GM18502 (cell line): ENCODE measurements around the gene WFIKKN1.

Experiments
- ATAC-seq: cut with Tn5 transposase; IDR thresholded peaks from one replicate; pipeline ENCODE4 v1.9.1; 2021; ENCODE audit warnings: mild to moderate bottlenecking; ENCODE audit not compliant: unreplicated experiment, poor library complexity

Gene WFIKKN1

DNA sequence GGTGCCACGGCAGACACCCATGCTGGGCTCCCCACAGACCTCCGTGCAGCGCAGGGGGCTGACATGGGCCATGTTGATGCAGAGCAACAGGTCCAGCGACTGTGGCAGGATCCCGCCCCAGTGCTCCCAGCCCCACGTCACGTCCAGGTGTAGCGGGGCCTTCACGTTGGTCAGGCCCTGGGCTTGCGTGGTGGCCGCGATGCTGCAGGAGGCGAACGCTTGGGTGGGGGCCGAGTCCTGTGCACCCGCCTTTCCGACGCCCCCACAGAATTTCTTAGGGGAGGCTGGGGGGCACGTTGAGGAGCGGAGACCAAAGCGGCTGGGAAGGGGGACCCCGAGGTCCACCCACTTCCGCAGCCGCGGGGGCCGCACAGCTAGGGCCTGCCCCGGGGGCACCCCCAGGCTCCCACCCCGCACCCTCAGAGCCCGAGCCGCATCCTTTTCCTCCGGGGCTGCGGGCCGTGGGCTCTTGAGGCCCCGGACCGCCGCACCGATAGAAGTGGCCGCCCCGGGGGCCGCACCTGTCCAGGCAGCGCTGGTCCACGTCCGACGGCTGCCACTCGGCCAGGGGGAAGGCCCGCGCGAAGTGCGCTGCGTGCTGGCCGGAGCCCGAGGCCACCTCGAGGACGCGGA is 4.9 kb downstream of the WFIKKN1 start:
- peak; percentile 7 for ATAC-seq

DNA sequence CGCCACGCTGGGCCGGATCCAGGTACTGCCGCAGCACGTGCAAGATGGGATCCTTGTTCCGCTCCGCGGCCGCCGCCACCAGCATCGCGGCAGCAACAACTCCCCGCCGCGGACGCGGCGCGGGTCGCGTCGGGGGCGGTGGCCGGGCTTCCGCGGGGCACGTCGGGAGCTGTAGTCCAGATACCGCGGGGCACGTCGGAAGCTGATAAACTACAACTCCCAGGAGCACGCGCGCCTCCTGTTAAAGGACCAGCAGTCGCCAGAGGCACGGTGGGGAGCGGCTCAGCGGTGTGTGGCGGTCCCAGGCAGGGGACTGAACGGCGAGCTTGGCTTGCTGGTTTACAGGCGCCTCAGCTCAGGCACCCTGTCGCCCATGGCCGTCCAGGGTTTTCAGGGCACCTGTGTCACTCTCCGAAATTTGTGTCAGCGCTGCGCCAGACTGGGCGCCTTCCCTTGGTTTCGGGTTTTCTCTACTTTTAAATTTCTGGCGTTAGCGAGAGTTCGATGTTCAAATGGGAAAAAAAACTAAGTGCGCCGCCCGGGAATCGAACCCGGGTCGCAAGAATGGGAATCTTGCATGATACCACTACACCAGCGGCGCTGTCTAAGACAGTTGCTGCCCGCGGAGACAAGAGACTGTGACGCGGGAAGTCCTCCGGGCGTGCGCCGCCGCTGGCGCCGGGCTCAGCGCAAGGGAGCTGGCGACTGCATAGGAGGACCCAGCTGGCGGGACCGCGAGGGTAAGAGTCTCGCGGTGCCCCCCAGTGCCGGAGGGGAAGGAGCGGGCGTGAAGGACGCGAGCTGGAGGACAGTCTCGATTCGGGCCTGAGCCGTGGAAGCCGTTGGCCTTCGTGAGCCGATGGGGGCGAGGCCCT is 5.7 kb downstream of the WFIKKN1 start, which contains the start of gene METTL26:
METTL26 (minus strand) TSS at position 100 of the 875 bp plus-strand sequence; CDS start at position 85, 15 bp downstream.
- ATAC-seq, result peak; percentile 70

DNA sequence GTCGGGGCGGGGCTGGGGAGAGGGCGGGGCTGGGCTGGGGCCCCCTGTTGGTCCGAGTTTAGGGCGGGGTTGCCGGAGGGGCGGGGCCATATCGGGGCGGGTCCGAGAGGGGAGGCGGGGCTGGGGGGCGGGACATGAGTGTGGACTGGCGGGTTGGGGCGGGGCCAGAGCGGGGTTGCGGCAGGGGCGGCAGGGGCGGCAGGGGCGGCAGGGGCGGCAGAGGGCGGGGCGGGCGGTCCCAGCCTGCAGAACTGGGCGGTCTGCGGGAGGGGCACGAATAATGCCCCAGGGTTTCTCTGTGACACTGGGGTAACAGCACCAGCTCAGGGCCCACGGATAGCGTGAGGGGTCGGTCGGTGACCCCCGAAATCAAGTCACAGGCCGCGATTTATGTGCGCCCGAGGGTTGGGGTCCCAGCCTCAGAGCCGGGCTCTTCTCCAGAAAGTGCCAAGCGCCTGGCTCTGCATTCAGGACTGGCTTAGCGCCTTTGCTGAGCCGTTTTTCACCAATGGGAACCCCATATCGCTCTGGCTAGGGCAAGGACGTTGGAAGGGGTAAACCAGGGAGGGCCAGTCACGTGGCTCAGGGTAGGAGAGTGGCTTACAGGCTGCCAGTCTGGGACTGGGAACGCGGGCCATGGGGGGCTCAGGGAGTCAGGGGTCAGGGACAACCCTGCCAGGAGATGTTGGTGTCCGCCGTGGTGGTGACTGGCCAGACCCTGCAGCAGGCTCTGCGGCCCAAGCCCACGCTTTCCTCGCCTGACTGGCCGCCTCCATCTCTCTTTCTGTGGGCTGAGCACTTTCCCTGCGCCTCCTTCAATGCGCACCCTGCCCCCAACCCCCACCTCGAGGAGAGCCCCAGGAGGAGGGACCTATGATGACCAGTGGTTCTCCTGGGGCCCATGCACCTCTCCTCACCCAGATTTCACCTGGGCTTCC is 6.6 kb downstream of the WFIKKN1 start:
- ATAC-seq, result no peak

DNA sequence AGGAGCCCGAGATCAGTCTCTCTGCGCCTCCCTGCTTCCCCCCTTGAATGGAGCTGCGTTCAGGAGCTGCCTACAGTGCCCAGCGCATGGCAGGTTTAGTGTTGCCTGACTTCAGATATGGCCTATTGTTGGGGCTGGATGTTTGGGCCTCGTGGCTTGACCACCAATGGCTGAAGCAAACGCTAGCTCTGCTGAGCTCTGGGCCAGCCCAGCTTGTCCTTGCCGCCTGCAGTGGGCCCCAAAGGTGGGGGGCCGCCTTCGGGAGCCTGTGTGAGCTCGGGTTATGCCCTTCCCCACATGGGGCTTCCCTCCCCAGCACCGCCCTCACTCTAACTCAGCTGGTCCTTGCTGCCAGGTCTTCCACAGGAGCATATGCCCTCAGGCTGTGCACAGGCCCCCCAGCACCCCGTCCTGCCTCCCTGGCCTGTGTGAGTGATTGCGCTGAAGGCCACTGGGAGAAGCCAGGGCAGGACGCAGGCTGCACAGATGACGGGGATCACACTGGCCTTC is 7.3 kb downstream of the WFIKKN1 start:
- ATAC-seq, result no peak

DNA sequence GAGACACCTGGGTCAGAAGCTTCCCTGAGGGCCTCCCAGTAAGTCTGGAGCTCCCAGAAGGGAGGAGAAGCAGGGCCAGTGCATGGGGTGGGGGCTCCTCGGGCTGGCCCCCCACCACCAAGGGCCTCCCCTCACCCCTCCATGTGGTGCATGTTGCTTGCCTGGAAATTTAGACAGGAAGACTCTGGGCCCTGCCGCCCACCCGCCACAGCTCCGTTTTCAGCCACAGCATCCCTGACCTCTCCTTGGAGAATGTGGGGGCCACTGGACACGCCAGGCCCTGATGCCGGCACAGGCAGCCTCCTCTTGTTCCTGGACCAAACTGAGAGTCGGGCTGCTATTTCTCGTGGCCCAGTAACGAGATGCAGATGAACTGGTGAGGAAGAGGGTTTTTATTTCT is 8.1 kb downstream of the WFIKKN1 start:
- no peak for ATAC-seq

DNA sequence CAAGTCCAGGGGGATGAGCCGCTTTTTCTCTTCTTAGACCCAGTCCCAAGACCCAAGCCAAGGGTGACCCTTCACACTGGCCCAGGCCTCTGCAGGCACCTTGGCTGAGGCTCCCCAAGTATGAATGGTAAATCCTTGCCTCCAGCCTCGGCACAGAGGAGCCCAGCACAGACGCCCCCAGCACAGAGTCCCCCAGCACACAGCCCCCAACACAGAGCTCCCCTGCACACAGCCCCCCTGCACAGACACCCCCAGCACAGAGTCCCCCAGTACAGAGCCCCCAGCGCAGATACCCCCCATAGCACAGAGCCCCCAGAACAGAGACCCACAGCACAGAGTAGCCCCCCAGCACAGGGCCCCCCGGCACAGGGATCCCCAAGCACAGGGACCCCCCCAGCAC is 9.8 kb downstream of the WFIKKN1 start:
- ATAC-seq, result no peak

DNA sequence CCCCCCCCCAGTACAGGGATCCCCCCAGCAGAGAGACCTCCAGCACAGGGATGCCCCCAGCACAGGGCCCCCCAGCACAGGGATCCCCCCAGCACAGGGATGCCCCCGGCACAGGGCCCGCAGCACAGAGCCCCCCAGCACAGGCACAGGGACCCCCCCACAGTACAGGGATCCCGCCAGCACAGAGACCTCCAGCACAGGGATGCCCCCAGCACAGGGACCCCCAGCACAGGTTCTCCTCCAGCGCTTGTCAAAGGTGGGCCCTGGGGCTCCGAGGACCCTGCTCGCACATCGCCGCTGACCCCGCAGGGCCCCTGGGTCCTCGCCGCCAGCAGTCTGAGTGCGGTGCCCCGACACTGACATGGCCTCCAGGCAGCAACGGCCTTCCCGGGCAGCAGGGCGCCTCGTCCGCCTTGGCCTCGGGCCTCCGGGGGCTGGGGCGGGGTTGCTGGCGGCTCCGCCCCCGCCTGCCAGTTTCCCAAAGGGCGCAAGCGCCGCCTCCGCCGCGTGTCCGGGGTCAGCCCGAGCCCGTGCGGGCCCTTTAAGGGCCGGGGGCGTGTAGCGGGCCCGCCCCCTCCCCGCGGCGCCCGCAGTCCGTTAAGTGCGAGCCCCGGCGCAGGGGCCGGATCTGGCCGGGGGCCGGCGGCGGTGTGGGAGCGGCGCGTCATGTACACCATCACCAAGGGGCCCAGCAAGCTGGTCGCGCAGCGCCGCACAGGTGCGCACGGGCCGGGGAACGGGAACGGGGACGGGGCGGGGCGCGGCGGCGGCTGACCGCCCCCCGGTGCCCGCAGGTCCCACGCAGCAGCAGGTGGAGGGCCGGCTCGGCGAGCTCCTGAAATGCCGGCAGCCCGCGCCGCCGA is 10.8 kb downstream of the WFIKKN1 start, which contains the start of gene MCRIP2:
MCRIP2 (plus strand) TSS at position 503 of the 863 bp plus-strand sequence; CDS start at position 667, 164 bp downstream.
- ATAC-seq, result peak; percentile 46

DNA sequence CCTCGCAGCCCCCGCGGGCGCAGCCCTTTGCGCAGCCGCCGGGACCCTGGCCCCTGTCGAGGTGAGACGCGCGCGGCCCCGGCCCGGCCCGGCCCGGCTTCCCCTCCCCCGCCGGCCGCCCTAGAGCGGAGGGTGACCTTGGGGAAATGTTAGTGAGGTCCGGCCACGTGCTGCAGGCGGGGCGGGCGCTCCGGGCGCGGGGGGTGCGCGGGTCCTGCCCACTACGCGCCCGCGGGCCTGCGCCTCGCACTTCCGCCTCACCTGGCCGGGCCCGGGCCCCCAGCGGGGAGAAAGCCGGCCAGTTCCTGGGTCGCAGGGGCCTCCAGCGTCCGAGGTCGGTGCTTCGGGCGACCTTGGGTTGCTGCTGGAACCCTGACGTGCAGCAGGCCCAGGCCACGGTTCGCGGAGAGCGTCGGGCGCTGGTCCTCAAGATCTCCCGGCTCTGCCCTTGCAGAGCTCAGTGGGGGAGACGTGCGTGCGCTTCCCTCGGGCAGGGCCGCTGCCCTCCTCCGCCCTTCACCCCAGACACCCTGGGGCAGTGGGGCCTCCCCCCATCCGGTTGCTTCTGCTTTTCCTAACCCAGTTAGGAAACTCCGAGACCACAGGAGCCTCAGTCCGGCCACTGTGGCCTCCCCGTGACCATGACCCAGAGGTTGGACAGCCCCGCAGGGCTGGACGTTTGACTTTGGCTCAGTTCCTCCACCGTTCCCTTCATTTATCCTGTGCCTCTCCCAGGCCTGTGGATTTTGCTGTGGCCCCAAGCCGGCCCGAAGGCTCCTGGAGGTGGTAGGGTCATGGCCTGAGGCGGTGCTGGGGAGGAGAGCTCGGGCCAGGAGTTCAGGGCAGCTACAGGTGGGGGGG is 11.6 kb downstream of the WFIKKN1 start:
- ATAC-seq, result peak; percentile 40

DNA sequence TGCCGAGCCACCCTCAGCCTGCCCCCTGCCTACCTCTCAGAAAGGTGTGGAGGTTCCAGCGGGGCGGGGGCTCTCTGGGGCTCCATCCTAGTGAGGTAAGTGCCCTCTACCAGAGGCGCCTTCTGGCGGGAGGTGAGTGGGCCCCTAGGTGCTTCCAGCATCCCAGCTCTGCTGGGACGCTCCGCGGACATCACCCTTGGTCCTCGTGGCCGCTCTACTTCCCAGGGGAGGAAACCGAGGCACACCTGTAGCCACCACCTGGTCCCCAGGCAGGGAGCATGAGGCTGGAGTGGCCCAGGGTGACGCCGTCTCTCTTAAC is 12.2 kb downstream of the WFIKKN1 start:
- no peak for ATAC-seq

DNA sequence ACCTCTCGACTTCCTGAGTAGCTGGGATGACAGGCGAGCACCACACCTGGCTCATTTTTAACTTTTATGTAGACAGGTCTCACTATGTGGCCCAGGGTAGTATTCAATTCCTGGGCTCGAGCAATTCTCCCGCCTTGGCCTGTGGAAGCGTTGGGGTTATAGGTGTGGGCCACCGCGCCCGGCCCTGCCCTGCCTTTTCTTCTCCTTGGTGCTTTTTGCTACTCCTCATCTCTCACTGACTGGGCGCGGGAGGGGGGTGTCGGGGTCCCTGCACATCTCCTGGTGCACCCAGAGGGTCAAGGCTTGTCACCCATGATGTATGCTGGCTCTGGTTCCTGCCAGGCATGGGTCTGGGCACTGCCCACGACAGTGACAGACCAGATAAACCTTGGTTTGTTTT is 13.8 kb downstream of the WFIKKN1 start:
- no peak for ATAC-seq

DNA sequence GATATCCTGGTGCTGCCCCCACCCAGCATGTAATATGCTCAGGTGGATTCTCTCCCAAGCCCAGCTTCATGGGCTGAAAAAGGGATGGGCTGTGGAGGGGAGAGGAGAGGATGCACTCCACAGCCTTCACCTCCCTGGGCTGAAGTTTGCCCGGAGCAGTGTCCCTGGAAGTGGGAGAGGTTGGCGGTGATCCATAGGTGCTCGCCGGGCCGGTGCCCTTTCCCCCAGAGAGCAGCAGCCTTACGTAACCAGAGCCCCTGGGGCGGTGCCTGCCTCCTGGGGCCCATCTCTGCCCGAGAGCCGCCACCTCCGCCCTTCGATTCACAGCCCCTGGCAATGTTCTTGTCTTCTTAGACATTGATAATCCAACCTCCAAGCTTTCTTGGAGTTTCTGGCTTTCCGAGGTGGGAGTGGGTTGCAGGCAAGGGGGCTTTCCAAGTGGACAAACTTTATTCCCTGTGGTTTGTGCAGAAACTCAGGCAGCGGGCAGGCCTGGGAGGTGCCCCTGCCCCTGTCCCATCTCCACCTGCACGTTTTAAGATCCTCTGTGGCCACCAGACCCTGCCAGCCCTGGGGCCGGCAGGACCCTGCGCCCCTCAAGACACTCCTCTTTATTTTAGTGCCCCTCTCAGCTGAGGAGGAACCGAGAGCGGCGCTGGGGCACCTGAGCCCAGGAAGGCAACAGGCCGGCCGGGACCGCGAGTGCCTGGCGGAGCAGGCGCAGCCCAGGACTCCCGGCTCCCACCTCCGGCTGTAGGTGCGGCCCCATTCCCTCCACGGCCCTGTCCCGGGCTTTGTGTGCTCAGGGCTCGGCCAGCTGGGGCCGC is 15.3 kb downstream of the WFIKKN1 start:
- ATAC-seq, result no peak

DNA sequence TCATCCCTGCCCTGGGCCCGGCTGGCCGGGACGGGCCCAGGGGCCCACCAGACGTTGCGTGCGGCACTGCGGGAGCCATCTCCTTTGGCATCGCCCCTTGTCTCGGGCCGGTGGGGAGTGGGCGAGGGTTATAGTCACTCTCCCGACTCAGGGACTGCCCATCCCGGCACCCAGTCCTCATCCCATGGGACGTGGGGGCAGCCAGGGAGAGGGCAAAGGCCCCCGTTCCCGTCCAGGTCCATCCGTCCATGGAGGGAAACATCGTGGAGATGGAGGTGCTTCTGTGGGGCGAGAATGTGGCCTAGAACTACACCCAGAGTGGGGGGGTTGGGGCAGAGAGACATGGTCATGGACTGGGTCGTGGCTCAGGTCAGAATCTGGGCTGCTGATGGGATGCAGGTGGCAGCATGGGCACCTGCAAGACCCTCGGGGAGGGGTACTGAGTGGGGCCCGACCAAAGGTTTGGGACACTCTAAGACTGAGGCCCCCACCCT is 15.9 kb downstream of the WFIKKN1 start:
- ATAC-seq, result no peak

DNA sequence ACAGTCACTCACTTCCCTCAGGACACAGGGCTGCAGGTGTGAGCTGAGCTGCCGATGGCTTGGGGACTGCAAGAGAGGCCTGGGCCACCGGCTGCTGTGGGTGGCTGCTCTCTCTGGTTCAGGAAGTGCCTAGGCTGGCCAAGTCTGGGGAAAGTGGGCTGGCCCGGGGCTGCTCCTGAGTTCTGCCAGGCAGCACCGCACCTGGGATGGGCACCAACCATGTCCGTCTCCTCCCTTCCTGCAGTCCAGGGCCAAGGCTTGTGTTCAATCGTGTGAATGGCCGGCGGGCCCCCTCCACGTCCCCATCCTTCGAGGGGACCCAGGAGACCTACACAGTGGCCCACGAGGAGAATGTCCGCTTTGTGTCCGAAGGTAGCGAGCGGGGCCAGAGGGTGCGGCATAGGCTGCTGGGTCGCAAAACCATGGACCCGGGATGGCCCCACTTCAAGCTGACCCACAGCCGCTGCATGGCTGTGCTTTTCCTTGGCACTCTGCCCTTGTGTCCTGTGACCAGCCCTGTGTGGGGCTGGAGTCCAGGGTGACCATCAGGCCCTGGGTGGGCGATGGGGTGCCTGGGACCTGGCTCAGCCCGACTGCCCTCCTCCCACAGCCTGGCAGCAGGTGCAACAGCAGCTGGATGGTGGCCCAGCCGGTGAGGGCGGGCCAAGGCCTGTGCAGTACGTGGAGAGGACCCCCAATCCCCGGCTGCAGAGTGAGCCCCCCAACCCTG is 16.6 kb downstream of the WFIKKN1 start:
- ATAC-seq, result no peak

DNA sequence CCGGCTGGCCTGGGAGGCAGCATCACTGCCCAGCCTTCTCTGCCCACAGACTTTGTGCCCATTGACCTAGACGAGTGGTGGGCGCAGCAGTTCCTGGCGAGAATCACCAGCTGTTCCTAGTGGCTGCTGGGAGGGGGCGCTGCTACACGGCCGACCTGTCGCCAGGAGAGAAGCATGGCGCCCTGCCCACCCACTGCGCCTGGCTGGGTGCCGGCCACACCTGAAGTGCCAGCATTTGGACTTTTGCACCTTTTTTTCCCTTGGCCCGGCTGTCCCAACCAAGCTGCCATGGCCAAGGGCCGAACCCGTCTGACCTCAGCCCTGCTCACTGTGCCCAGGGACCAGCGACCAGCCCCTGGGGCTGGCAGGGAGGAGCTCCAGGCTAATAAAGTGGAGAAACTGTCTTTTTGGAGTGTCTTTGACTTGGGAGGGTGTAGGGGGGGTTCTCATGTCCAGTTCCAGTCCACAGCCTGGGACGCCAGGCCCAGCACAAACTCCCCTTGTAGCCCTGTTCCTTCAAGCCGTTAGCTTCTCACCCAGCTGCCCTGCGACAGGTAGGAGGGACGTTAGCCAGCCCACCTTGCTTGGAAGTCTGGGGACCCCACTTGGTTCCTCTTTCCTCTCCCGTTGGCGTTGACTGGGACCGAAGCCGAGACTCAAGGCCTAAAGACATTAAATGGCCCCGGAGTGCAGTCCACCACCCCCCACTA is 17.4 kb downstream of the WFIKKN1 start:
- ATAC-seq, result no peak

DNA sequence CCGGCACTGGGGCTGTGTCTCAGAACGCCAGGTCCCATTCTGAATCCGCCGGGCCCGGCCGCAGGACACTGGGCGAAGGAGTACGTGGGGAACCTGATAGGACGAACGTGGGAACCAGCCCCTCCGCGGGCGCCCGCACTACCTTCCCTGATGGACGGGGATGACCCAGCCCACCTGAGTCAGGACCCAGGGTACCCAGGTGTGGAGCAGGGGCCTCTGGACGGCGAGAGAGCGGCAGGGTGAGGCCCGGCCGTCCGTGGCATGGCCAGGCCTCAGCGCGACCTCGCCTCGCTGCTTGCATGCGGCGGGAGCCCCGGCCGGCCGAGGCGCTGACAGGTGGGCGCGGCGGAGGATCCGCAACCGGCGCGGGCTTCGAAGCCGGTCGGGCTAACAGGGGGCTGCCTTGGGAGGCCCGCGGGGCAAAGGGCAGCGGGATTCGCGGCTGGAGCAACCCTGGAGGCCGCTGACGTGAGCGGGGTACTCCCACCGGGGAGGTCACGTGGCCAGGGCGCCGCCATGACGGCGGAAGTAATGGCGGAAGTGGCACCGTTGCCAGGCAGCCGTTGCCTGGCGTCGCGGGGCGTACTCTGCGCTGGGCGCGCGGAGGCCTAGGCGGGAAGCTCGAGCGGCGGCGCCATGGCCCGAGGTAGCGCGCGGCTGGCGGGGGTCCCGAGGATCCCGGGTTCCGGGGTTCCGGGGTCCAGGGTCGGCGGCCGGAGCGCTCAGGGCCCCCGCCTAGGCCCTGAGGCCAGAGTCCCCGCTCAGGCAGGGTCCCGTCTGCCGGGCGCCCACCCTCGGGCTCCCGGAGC is 18.2 kb downstream of the WFIKKN1 start, which contains the start of gene WDR90:
WDR90 (plus strand) TSS at position 585 of the 809 bp plus-strand sequence; CDS start at position 637, 52 bp downstream.
- ATAC-seq, result peak; percentile 77
